ENCODE results near the gene TMEM131. TPM values are rescaled to one million over a fixed set of nuclear protein-coding genes. Genes with fewer than 3 reads are reported as not detected.

The TMEM131 gene
- total RNA-seq, 1 experiment from 2014 or later = 29.6 TPM

GRCh38 chr2:98014379-98014778 is 18.6 kb upstream of the TMEM131 start:
- TF ChIP-seq EZH2 (IDR thresholded peaks at IDR 0.05; ENCODE audit: low read depth) = no peak
- no peak for TF ChIP-seq CTCF (conservative IDR thresholded peaks at IDR 0.05)

GRCh38 chr2:98013407-98014042 is 17.8 kb upstream of the TMEM131 start:
- ChIA-PET POLR2A (ENCODE audit: unreplicated experiment) (no interaction called here), CTCF (no interaction called here)
- no peak for DNase-seq
- intact Hi-C loops (cut with micrococcal nuclease; ENCODE audit: unreplicated experiment) = no loop called here
- no peaks in the 10 kb centered on the region for H3K79me2 ChIP-seq (ENCODE audit: low read depth)
- 0 out of 2 replicates have a peak, but pooled peaks cover 4% of the 10 kb centered on the region for H3F3A ChIP-seq (ENCODE audit: insufficient read depth, low read depth)
- TF ChIP-seq EZH2 (IDR thresholded peaks at IDR 0.05; ENCODE audit: low read depth) (no peak), CTCF (conservative IDR thresholded peaks at IDR 0.05) (no peak)
- no peak overlapping the region for H3K4me2 ChIP-seq
- H3K4me3 ChIP-seq = no peak overlapping the region
- H3K36me3 ChIP-seq (ENCODE audit: low read depth) = no peaks in the 10 kb centered on the region
- H3K9me2 ChIP-seq (ENCODE audit: insufficient read depth) = no peaks in the 10 kb centered on the region
- no peaks in the 10 kb centered on the region for H4K20me1 ChIP-seq (ENCODE audit: insufficient read depth)
- H3K4me1 ChIP-seq (replicated peaks; ENCODE audit: insufficient read depth) = peaks cover 11% of the 10 kb centered on the region; the same call in 1 of the 2 replicates
- no peak overlapping the region for H2AFZ ChIP-seq
- H3K9me3 ChIP-seq (ENCODE audit: insufficient read depth, low read depth) = no peaks in the 10 kb centered on the region
- BruUV-seq (replicated peaks) = no TSS peak
- no peak overlapping the region for H3K27ac ChIP-seq
- no peaks in the 10 kb centered on the region for H3K27me3 ChIP-seq (ENCODE audit: insufficient read depth, low read depth)

More at GRCh38 chr2:98014379-98014778, 18.6 kb upstream of the TMEM131 start:
- Histone ChIP-seq H3F3A (ENCODE audit: insufficient read depth, low read depth) (0 out of 2 replicates have a peak, but pooled peaks cover 4% of the 10 kb centered on the region), H3K4me2 (no peak overlapping the region), H4K20me1 (ENCODE audit: insufficient read depth) (no peaks in the 10 kb centered on the region), H2AFZ (no peak overlapping the region), H3K9me3 (ENCODE audit: insufficient read depth, low read depth) (no peaks in the 10 kb centered on the region), H3K79me2 (ENCODE audit: low read depth) (no peaks in the 10 kb centered on the region), H3K4me3 (no peak overlapping the region), H3K4me1 (replicated peaks; ENCODE audit: insufficient read depth) (peaks cover 11% of the 10 kb centered on the region; the same call in 1 of the 2 replicates), H3K9me2 (ENCODE audit: insufficient read depth) (no peaks in the 10 kb centered on the region), H3K27me3 (ENCODE audit: insufficient read depth, low read depth) (no peaks in the 10 kb centered on the region), H3K27ac (no peak overlapping the region), H3K36me3 (ENCODE audit: low read depth) (no peaks in the 10 kb centered on the region)
- no TSS peak for BruUV-seq (replicated peaks)
- intact Hi-C loops (cut with micrococcal nuclease; ENCODE audit: unreplicated experiment) = no loop called here
- POLR2A ChIA-PET (ENCODE audit: unreplicated experiment) = no interaction called here
- no peak for DNase-seq
- CTCF ChIA-PET = interaction anchor here (0.6 kb wide), 2 partner anchors 56 to 57 kb away, joined by 3 to 6 read pairs; no protein-coding TSS in a partner anchor

GRCh38 chr2:98012561-98012991 is 16.8 kb upstream of the TMEM131 start:
- CTCF ChIA-PET = no interaction called here

More at GRCh38 chr2:98012561-98012991, 16.8 kb upstream of the TMEM131 start:
- Histone ChIP-seq H3K4me1 (replicated peaks; ENCODE audit: insufficient read depth) (peaks cover 11% of the 10 kb centered on the region; the same call in 1 of the 2 replicates), H3F3A (ENCODE audit: insufficient read depth, low read depth) (0 out of 2 replicates have a peak, but pooled peaks cover 3% of the 10 kb centered on the region), H3K79me2 (ENCODE audit: low read depth) (no peaks in the 10 kb centered on the region), H3K9me3 (ENCODE audit: insufficient read depth, low read depth) (no peaks in the 10 kb centered on the region), H3K4me2 (no peak overlapping the region), H3K9me2 (ENCODE audit: insufficient read depth) (no peaks in the 10 kb centered on the region), H3K4me3 (no peak overlapping the region), H4K20me1 (ENCODE audit: insufficient read depth) (no peaks in the 10 kb centered on the region), H2AFZ (no peak overlapping the region), H3K36me3 (ENCODE audit: low read depth) (no peaks in the 10 kb centered on the region), H3K27ac (no peak overlapping the region), H3K27me3 (ENCODE audit: insufficient read depth, low read depth) (no peaks in the 10 kb centered on the region)
- TF ChIP-seq EZH2 (IDR thresholded peaks at IDR 0.05; ENCODE audit: low read depth) = no peak
- TF ChIP-seq CTCF (conservative IDR thresholded peaks at IDR 0.05) = no peak
- DNase-seq = no peak
- POLR2A ChIA-PET (ENCODE audit: unreplicated experiment) = no interaction called here
- BruUV-seq (replicated peaks) = no TSS peak
- intact Hi-C loops (cut with micrococcal nuclease; ENCODE audit: unreplicated experiment) = no loop called here

Measured in PC-9 (cell line).